ENCODE results near the gene PTRHD1. TPM values are rescaled to one million over a fixed set of nuclear protein-coding genes. Genes with fewer than 3 reads are reported as not detected.

Gene PTRHD1
- total and polyA plus RNA-seq, 2 donors: 25.3 to 44.0 TPM

- Histone ChIP-seq H3K4me1 (ENCODE audit: control insufficient read depth in 2 of 2, insufficient read depth in 2 of 2, low read length in 2 of 2) (no peaks in the 10 kb centered on the region), H3K9me3 (ENCODE audit: control insufficient read depth in 2 of 2, insufficient read depth in 1 of 2, low read length in 1 of 2) (no peaks in the 10 kb centered on the region), H3K27me3 (ENCODE audit: control insufficient read depth in 2 of 2, insufficient read depth in 1 of 2, low read length in 1 of 2) (no peaks in the 10 kb centered on the region), H3K27ac (ENCODE audit: low read depth in 1 of 2, low read length in 1 of 2) (no peak overlapping the region), H3K4me3 (ENCODE audit: low read length in 2 of 2) (no peak overlapping the region), H3K36me3 (ENCODE audit: control insufficient read depth in 2 of 2, insufficient read depth in 2 of 2, low read length in 1 of 2) (peaks cover 17 to 51% of the 10 kb centered on the region in 2 donors)
- WGBS: 97% methylated on average over 1 of the region's 1 CpG
- no peak for DNase-seq (ENCODE audit: low read depth in 6 of 9, low spot score in 9 of 9)
Observed at GRCh38 chr2:24756789-24757188, 36.4 kb downstream of the PTRHD1 start.

- H3K36me3 ChIP-seq (ENCODE audit: control insufficient read depth in 2 of 2, insufficient read depth in 2 of 2, low read length in 1 of 2): peaks cover 15 to 50% of the 10 kb centered on the region in 2 donors
- no peak for DNase-seq (ENCODE audit: low read depth in 6 of 9, low spot score in 9 of 9)
- WGBS: 99% methylated on average over 3 of the region's 3 CpGs
- no peaks in the 10 kb centered on the region for H3K27me3 ChIP-seq (ENCODE audit: control insufficient read depth in 2 of 2, insufficient read depth in 1 of 2, low read length in 1 of 2)
- H3K9me3 ChIP-seq (ENCODE audit: control insufficient read depth in 2 of 2, insufficient read depth in 1 of 2, low read length in 1 of 2): no peaks in the 10 kb centered on the region
- H3K4me3 ChIP-seq (ENCODE audit: low read length in 2 of 2): no peak overlapping the region
- H3K4me1 ChIP-seq (ENCODE audit: control insufficient read depth in 2 of 2, insufficient read depth in 2 of 2, low read length in 2 of 2): no peaks in the 10 kb centered on the region
- no peak overlapping the region for H3K27ac ChIP-seq (ENCODE audit: low read depth in 1 of 2, low read length in 1 of 2)
Observed at GRCh38 chr2:24754985-24755705, 38.0 kb downstream of the PTRHD1 start.

DNA sequence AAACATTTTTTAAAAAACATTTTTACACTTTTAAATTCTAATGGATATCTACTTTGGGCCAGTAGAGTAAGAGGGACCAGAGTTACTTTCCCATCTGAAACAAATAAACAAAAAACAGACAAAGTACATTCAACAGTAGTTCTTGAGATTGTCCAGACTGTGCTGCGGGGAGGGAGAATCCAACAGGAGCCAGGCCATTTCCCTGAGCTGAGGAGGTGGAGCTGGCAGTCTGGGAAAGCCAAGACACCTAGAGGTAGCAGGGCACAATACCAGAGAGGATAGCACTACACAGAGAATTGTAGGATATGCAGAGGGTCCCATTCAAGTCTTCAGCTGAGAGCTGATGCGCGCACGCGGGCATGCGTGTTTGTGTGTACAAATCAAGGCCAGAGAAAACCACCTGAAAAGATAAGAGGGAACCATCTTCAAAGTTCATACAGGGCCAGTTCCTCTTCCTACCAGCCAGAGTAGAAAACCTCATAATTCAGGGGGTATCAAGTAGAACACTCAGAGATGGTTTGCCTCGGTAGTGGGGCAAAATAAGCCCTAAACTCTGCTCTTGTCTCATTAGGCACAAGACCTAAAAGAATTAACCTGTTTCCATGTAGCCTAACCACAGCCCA lies 44.0 kb downstream of the PTRHD1 start:
- no peak overlapping the region for H3K4me3 ChIP-seq (ENCODE audit: low read length in 2 of 2)
- DNase-seq (ENCODE audit: low read depth in 6 of 9, low spot score in 9 of 9): peak in 3 of 9 donors; percentile 3 to 22 (median 8)
- no peaks in the 10 kb centered on the region for H3K27me3 ChIP-seq (ENCODE audit: control insufficient read depth in 2 of 2, insufficient read depth in 1 of 2, low read length in 1 of 2)
- WGBS: 85% methylated on average over 7 of the region's 7 CpGs
- no peak overlapping the region for H3K27ac ChIP-seq (ENCODE audit: low read depth in 1 of 2, low read length in 1 of 2)
- no peaks in the 10 kb centered on the region for H3K9me3 ChIP-seq (ENCODE audit: control insufficient read depth in 2 of 2, insufficient read depth in 1 of 2, low read length in 1 of 2)
- no peaks in the 10 kb centered on the region for H3K4me1 ChIP-seq (ENCODE audit: control insufficient read depth in 2 of 2, insufficient read depth in 2 of 2, low read length in 2 of 2)
- peaks cover 9 to 26% of the 10 kb centered on the region in 2 donors for H3K36me3 ChIP-seq (ENCODE audit: control insufficient read depth in 2 of 2, insufficient read depth in 2 of 2, low read length in 1 of 2)

DNA sequence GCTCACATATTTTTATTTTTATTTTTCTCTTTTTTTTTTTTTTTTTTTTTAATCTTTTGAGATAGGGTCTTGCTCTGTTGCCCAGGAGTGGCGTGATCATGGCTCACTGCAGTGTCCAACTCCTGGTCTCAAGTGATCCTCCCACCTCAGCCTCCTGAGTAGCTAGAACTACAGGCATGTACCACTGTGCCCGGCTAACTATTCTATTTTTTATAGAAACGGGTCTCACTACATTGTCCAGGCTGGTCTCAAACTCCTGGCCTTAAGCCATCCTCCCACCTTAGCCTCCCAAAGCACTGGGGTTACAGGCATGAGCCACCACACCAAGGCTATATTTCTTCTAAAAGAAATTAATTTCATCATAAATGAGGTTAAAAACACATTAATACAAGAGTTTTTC lies 45.9 kb downstream of the PTRHD1 start:
- H3K27ac ChIP-seq (ENCODE audit: low read depth in 1 of 2, low read length in 1 of 2): no peak overlapping the region
- no peaks in the 10 kb centered on the region for H3K4me1 ChIP-seq (ENCODE audit: control insufficient read depth in 2 of 2, insufficient read depth in 2 of 2, low read length in 2 of 2)
- H3K27me3 ChIP-seq (ENCODE audit: control insufficient read depth in 2 of 2, insufficient read depth in 1 of 2, low read length in 1 of 2): no peaks in the 10 kb centered on the region
- DNase-seq (ENCODE audit: low read depth in 6 of 9, low spot score in 9 of 9): no peak
- no peaks in the 10 kb centered on the region for H3K9me3 ChIP-seq (ENCODE audit: control insufficient read depth in 2 of 2, insufficient read depth in 1 of 2, low read length in 1 of 2)
- no peak overlapping the region for H3K4me3 ChIP-seq (ENCODE audit: low read length in 2 of 2)
- H3K36me3 ChIP-seq (ENCODE audit: control insufficient read depth in 2 of 2, insufficient read depth in 2 of 2, low read length in 1 of 2): peaks cover 11 to 14% of the 10 kb centered on the region in 2 donors
- WGBS: 99% methylated on average over 3 of the region's 3 CpGs

GRCh38 chr2:24745825-24746224 lies 47.4 kb downstream of the PTRHD1 start:
- H3K27ac ChIP-seq (ENCODE audit: low read depth in 1 of 2, low read length in 1 of 2): no peak overlapping the region
- H3K36me3 ChIP-seq (ENCODE audit: control insufficient read depth in 2 of 2, insufficient read depth in 2 of 2, low read length in 1 of 2): peaks cover 11 to 16% of the 10 kb centered on the region in 2 donors
- no peaks in the 10 kb centered on the region for H3K27me3 ChIP-seq (ENCODE audit: control insufficient read depth in 2 of 2, insufficient read depth in 1 of 2, low read length in 1 of 2)
- no peaks in the 10 kb centered on the region for H3K9me3 ChIP-seq (ENCODE audit: control insufficient read depth in 2 of 2, insufficient read depth in 1 of 2, low read length in 1 of 2)
- 96% methylated on average over 2 of the region's 2 CpGs for WGBS
- no peak for DNase-seq (ENCODE audit: low read depth in 6 of 9, low spot score in 9 of 9)
- H3K4me1 ChIP-seq (ENCODE audit: control insufficient read depth in 2 of 2, insufficient read depth in 2 of 2, low read length in 2 of 2): no peaks in the 10 kb centered on the region
- no peak overlapping the region for H3K4me3 ChIP-seq (ENCODE audit: low read length in 2 of 2)

- Histone ChIP-seq H3K4me3 (ENCODE audit: low read length in 2 of 2) (no peak overlapping the region), H3K27ac (ENCODE audit: low read depth in 1 of 2, low read length in 1 of 2) (no peak overlapping the region), H3K27me3 (ENCODE audit: control insufficient read depth in 2 of 2, insufficient read depth in 1 of 2, low read length in 1 of 2) (no peaks in the 10 kb centered on the region), H3K4me1 (ENCODE audit: control insufficient read depth in 2 of 2, insufficient read depth in 2 of 2, low read length in 2 of 2) (no peaks in the 10 kb centered on the region), H3K9me3 (ENCODE audit: control insufficient read depth in 2 of 2, insufficient read depth in 1 of 2, low read length in 1 of 2) (no peaks in the 10 kb centered on the region), H3K36me3 (ENCODE audit: control insufficient read depth in 2 of 2, insufficient read depth in 2 of 2, low read length in 1 of 2) (peaks cover 11 to 16% of the 10 kb centered on the region in 2 donors)
- WGBS: 95% methylated on average over 1 of the region's 1 CpG
- no peak for DNase-seq (ENCODE audit: low read depth in 6 of 9, low spot score in 9 of 9)
Observed at GRCh38 chr2:24744356-24744755, 48.8 kb downstream of the PTRHD1 start.

DNA sequence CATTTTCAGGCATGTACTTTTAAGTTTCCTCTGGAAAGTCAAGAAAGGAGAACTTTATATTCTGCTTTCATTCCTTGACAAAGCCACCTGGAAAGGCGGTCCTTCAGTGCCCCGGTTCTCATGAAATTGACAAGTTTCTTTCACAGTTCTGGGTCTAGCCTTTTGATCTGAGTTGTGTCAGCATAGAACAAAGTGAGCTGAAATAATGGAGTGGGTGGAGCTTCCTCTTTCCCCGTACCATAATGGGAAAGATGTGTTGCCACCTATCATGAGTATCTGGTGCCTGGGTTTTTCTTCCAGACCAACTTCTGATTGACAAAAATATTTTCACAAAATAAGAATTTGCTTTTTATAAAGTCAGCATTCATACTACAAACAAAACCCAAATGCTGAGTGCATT lies 49.3 kb downstream of the PTRHD1 start:
- H3K4me1 ChIP-seq (ENCODE audit: control insufficient read depth in 2 of 2, insufficient read depth in 2 of 2, low read length in 2 of 2): no peaks in the 10 kb centered on the region
- no peak overlapping the region for H3K4me3 ChIP-seq (ENCODE audit: low read length in 2 of 2)
- no peaks in the 10 kb centered on the region for H3K27me3 ChIP-seq (ENCODE audit: control insufficient read depth in 2 of 2, insufficient read depth in 1 of 2, low read length in 1 of 2)
- no peaks in the 10 kb centered on the region for H3K9me3 ChIP-seq (ENCODE audit: control insufficient read depth in 2 of 2, insufficient read depth in 1 of 2, low read length in 1 of 2)
- peak in 3 of 9 donors; percentile 10 to 30 (median 13) for DNase-seq (ENCODE audit: low read depth in 6 of 9, low spot score in 9 of 9)
- 65% methylated on average over 3 of the region's 3 CpGs for WGBS
- peaks cover 11 to 16% of the 10 kb centered on the region in 2 donors for H3K36me3 ChIP-seq (ENCODE audit: control insufficient read depth in 2 of 2, insufficient read depth in 2 of 2, low read length in 1 of 2)
- H3K27ac ChIP-seq (ENCODE audit: low read depth in 1 of 2, low read length in 1 of 2): no peak overlapping the region

- no peak for DNase-seq (ENCODE audit: low read depth in 6 of 9, low spot score in 9 of 9)
- Histone ChIP-seq H3K27me3 (ENCODE audit: control insufficient read depth in 2 of 2, insufficient read depth in 1 of 2, low read length in 1 of 2) (no peaks in the 10 kb centered on the region), H3K36me3 (ENCODE audit: control insufficient read depth in 2 of 2, insufficient read depth in 2 of 2, low read length in 1 of 2) (peaks cover 11 to 16% of the 10 kb centered on the region in 2 donors), H3K4me1 (ENCODE audit: control insufficient read depth in 2 of 2, insufficient read depth in 2 of 2, low read length in 2 of 2) (no peaks in the 10 kb centered on the region), H3K27ac (ENCODE audit: low read depth in 1 of 2, low read length in 1 of 2) (no peak overlapping the region), H3K9me3 (ENCODE audit: control insufficient read depth in 2 of 2, insufficient read depth in 1 of 2, low read length in 1 of 2) (no peaks in the 10 kb centered on the region), H3K4me3 (ENCODE audit: low read length in 2 of 2) (no peak overlapping the region)
- 97% methylated on average over 1 of the region's 1 CpG for WGBS
Observed at GRCh38 chr2:24742730-24743129, 50.5 kb downstream of the PTRHD1 start.

GRCh38 chr2:24740142-24740541 lies 53.0 kb downstream of the PTRHD1 start:
- Histone ChIP-seq H3K4me3 (ENCODE audit: low read length in 2 of 2) (no peak overlapping the region), H3K27me3 (ENCODE audit: control insufficient read depth in 2 of 2, insufficient read depth in 1 of 2, low read length in 1 of 2) (no peaks in the 10 kb centered on the region), H3K36me3 (ENCODE audit: control insufficient read depth in 2 of 2, insufficient read depth in 2 of 2, low read length in 1 of 2) (peaks cover 8 to 11% of the 10 kb centered on the region in 2 donors), H3K27ac (ENCODE audit: low read depth in 1 of 2, low read length in 1 of 2) (no peak overlapping the region), H3K9me3 (ENCODE audit: control insufficient read depth in 2 of 2, insufficient read depth in 1 of 2, low read length in 1 of 2) (no peaks in the 10 kb centered on the region), H3K4me1 (ENCODE audit: control insufficient read depth in 2 of 2, insufficient read depth in 2 of 2, low read length in 2 of 2) (no peaks in the 10 kb centered on the region)
- DNase-seq (ENCODE audit: low read depth in 6 of 9, low spot score in 9 of 9): no peak
- WGBS: 97% methylated on average over 1 of the region's 1 CpG
